Left renal cortex interstitium (tissue), 4 donors: Measurements from ENCODE around the gene C19orf81. TPM values are rescaled to one million over a fixed set of nuclear protein-coding genes. Genes with fewer than 3 reads are reported as not detected.

Experiments
- DNase-seq, 4 donors: peaks; one replicate each; pipeline ENCODE4 v3.0.0-alpha.2; 2013; ENCODE audit warnings: low read depth in 4 of 4, low spot score in 2 of 4, missing footprints in 1 of 4
- polyA plus RNA-seq, 4 donors: library from polyadenylated mRNA; unstranded; fragments of 120-200 nt; gene quantifications; one replicate each; pipeline ENCODE4 v1.2.1, GENCODE V29; 2013; ENCODE audit not compliant: insufficient read length in 4 of 4

The C19orf81 gene
- polyA plus RNA-seq, 4 donors: 1.3 to 5.1 (median 3.4) TPM

GRCh38 chr19:50628551-50628950 is 20.7 kb upstream of the C19orf81 start:
- DNase-seq: no peak

DNA sequence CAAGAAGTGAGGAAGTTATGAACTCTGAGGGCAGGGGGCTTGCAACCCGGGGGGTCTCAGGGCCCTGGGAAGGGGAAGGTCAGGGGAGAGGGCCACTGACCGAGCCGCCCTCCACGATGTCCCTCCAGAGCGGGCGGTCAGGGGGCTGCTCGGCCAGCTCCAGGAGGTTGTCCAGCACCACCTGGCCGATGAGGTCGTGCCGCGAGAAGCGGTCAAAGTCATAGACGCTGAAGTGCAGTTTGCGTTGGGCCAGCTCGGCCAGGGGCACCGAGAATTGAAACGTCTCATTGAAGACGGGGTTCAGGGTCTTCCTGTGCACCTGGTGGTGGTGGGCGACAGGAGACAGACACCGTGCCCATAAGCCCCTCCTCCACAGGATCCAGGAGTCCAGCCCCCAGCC is 20.1 kb upstream of the C19orf81 start:
- no peak for DNase-seq

- no peak for DNase-seq
Measured at GRCh38 chr19:50629801-50630200, 19.4 kb upstream of the C19orf81 start.

- DNase-seq: no peak
Measured at GRCh38 chr19:50632151-50632835, 17.0 kb upstream of the C19orf81 start.

DNA sequence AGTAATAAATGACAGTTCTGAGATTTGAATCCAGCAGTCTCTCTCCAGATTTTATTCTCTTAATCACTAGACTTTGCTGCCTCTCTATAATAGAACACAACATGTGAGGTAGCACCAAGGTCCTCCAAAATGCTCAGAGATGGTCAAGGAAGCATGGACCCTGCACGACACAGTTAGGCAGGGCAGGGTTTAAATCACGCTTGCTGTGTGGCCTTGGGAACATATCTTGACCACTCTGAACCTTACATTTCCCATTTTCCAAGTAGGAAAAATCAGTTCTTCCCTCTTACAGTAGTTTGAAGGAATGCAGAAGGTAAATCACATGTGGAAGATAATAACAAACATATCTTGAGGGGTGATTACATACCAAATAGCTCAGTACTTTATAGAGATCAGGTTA is 15.9 kb upstream of the C19orf81 start:
- DNase-seq: no peak

DNA sequence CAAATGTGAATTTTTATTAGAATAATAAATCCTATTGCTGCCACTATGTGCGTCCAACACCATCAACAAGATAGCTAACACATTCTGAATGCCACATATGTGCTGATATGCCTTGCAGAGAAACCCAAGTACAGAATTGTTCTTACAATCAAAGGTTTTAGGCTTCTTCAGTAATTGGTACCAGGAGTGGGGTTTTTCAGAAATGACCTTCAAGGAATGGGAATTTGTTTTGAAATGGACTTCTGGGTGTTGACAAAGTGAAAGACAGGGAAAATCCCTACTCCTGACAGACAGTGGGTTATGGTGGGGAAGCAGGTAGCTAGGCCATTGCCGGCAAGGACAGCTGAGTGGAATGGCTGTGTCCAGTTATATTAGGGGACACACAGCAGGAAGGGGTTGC is 15.3 kb upstream of the C19orf81 start:
- DNase-seq: no peak

- DNase-seq: no peak
Measured at GRCh38 chr19:50636317-50637085, 12.7 kb upstream of the C19orf81 start.

DNA sequence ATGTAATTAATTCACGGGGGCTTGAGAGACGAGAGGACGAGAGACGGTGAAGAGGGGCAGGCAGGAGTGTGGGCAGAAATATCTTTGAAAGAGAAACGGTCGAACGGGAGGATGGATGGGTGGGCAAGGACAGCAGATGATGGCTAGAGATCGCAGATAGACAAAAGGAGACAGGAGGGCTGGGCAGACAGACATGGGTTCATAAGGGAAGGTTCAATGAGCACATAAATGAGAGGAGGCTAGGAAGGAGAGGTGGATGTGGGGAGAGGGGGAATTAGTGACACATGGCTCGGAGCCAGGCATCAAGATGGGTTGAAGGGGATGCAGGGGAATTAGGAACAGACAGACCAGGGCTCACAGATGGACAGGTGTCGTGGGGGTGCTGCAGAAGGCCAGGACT is 10.6 kb upstream of the C19orf81 start:
- no peak for DNase-seq

- DNase-seq: no peak
Measured at GRCh38 chr19:50639121-50640112, 9.8 kb upstream of the C19orf81 start, which contains the start of gene SYT3. Gene SYT3, minus strand, starts transcription at chr19:50639881. Its CDS starts 2,470 bp downstream, at chr19:50637411.

DNA sequence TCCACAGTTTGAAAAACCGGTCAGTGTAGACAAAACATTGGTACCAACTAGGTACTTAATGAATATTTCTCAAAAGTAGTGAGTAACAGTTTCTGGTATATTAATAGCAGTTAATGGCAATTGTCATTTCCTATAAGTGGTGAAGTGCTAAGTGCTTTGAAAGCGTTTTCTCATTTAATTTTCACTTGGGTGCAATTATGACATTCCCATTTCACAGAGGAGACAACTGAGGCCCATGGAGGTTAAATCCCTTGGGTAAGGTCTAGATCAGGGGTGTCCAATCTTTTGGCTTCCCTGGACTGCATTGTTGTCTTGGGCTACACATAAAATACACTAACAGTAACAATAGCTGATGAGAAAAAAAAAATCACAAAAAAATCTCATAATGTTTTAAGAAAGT is 8.9 kb upstream of the C19orf81 start:
- no peak for DNase-seq

- DNase-seq: no peak
Measured at GRCh38 chr19:50644315-50644915, 4.8 kb upstream of the C19orf81 start.

- no peak for DNase-seq
Measured at GRCh38 chr19:50645107-50645506, 4.1 kb upstream of the C19orf81 start.

- no peak for DNase-seq
Measured at GRCh38 chr19:50646074-50646807, 3.0 kb upstream of the C19orf81 start.

DNA sequence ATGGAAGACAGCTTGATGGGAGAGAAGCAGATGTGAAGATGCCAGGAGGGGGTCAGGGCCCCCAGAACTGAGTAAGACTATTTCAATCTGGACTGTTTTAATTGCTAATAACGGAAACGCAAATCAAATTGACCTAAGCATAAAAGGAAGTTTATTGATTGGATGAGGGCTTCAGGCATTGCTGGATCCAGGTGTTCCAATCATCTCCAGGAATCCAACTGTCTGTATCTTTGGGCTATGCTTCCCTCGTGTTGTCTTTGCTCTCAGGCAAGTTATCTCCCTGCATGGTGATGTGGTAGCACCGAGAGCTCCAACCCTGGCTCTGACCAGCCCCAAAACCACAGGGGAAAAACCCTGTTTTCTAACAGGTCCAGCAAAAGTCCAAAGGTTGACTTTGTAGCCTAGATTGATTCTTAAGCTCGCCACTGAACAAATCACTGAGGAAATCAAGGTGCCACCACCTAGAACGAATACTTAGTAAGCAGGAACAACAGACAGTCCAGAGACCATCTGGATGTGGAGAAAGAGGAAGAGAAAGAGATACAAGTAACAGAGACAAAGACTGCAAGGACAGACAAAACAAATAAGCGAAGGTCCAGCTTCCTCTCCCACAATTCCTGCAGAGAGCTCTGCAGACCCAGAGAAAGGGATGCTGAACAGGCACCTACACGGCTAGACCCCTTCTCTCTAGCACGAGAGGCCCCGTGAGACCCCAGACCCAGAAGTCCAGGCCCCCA is 1.2 kb upstream of the C19orf81 start:
- DNase-seq: no peak

GRCh38 chr19:50648659-50649058 is 586 bp upstream of the C19orf81 start:
- DNase-seq: no peak

DNA sequence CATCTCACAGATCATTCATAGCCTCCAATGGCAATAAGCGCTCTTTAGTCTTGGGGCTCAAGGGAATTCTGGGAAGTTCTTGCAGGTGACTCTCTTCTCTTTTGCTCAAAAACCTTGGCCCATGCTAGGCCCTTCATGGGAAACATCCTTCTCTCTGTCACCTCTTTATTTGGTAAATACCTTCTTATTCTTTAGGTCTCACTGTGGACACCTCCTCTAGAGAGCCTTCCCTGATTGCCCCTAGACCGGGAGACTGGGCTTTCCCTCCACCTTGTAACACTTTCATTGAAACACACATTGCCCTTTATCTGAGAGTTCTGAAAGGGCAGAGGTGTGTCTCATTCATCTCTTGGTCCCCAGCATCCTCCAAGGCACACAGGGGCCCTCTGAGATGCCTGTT is 1.9 kb downstream of the C19orf81 start:
- no peak for DNase-seq

DNA sequence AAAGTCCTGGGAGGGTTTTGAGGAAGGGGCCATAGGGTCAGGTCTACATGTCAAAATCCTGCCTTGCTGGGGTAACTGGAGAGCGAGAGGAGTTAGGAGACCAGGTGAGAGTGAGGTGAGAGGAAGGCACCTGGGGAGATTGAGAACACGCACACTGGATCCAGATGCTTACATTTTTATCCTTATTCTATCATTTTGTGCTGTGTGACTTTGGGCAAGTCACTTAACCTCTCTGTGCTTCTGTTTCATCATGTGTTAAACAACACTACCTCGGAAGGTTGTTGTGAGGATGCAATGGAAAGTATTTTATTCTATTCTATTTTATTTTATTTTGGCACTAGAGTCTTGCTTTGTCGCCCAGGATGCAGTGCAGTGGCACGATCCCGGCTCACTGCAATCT is 3.5 kb downstream of the C19orf81 start:
- no peak for DNase-seq

DNA sequence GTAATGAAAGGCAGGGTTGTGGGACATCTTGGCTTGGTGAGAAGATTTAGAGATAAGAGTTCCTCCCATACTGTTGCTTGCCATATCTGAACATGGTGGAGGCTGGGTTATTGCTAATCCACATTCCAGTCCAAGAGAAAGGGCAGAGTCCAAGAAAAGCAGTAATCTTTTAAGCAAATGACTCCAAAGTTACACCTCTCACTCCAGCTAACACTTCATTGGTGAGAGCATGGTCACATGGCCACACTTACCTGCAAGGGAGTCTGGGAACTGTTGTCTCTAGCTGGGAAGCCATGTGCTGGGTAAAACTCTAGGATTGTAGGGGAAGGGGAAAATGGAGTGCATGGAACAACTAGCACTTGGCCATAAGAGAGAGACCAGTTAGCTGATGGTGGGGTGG is 5.6 kb downstream of the C19orf81 start:
- DNase-seq: no peak

DNA sequence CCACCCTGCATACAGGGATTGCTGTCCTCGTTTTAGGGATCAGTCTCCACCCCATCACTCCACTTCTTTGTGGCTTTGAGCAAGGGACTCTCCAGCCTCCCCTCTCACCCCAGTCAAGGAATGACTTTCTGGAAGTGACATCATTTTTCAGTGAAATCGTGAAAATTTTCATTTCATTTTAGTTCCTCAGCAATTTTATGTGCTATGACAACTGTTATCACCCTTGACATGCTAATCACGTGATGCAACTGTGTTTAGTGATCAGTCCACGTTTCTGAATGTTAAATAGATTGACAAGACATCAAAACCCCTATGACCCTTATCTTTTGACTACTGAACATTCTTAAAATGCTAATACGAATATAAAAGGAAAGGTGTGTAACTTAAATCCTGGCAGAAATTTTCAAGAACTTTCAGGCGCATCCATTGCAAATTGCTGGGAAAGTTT is 8.0 kb downstream of the C19orf81 start:
- no peak for DNase-seq
